GM21786 (cell line): ENCODE measurements around the gene UQCC3.
"Not testable (repeated sequence)": the region's sequence is repeated elsewhere in the genome, so short reads cannot be mapped to it uniquely, and the experiment has no call there.

Source experiments
- ATAC-seq: cut with Tn5 transposase; IDR thresholded peaks from one replicate; pipeline ENCODE4 v1.9.1; 2021; ENCODE audit not compliant: unreplicated experiment

The UQCC3 gene, protein sequence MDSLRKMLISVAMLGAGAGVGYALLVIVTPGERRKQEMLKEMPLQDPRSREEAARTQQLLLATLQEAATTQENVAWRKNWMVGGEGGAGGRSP

DNA sequence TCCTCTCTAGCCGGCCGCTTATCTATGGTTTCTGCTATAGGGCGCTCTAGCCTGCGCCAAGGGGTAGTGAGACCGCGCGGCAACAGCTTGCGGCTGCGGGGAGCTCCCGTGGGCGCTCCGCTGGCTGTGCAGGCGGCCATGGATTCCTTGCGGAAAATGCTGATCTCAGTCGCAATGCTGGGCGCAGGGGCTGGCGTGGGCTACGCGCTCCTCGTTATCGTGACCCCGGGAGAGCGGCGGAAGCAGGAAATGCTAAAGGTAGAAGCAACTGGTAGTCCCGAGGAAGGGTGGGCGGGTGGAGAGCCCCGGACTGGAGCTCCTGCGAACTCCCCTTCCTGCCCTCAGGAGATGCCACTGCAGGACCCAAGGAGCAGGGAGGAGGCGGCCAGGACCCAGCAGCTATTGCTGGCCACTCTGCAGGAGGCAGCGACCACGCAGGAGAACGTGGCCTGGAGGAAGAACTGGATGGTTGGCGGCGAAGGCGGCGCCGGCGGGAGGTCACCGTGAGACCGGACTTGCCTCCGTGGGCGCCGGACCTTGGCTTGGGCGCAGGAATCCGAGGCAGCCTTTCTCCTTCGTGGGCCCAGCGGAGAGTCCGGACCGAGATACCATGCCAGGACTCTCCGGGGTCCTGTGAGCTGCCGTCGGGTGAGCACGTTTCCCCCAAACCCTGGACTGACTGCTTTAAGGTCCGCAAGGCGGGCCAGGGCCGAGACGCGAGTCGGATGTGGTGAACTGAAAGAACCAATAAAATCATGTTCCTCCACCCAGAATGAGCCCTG is at the start of gene UQCC3, which contains the start of gene LBHD1:
Gene UQCC3 (plus strand): TSS at position 66 of the 782 bp plus-strand sequence. CDS start 73 bp downstream, at position 139.
Gene LBHD1 (minus strand): TSS at position 660 of the 782 bp plus-strand sequence. CDS start 2,236 bp downstream, outside the sequence.
- ATAC-seq = peak; percentile 58

- ATAC-seq = no peak
Measured at GRCh38 chr11:62622476-62623089, 48.9 kb upstream of the UQCC3 start.

GRCh38 chr11:62627713-62628112 is 43.8 kb upstream of the UQCC3 start:
- ATAC-seq = no peak

DNA sequence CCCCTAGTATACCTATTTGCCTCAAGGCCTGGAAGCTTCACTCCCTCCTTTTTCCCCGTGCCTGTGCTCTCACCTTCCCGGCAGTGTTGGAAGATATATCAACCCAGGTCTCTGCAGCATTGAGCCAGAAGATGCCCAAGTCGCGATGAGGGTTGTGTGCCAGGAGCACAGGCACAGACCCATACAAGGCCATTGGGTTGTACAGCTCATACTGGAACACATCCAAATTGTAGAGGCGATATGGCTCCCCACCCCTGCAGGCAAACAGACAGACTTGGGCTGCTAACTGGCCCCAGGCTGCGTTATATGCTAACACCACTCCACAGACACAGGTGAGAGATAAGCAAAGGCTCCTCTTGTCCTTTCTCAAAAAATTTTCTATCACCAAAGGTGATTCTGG is 39.0 kb upstream of the UQCC3 start:
- no peak for ATAC-seq

DNA sequence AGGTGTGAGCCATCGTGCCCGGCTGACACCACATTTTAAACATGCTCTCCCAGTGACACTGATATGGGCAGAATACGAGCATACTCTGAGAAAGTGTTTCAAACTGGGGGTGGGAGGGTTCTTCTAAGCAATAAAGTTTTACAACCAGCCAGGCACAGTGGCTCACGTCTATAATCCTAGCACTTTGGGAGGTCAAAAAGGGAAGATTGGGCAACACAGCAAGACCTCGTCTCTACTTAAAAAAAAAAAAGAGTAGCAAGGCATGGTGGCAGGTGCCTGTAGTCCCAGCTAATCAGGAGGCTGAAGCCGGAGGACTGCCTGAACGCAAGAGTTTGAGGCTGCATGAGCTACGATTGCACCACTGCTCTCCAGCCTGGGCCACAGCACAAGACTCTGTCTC is 27.3 kb upstream of the UQCC3 start:
- ATAC-seq = no peak

- no peak for ATAC-seq
Measured at GRCh38 chr11:62645671-62645945, 25.9 kb upstream of the UQCC3 start.

GRCh38 chr11:62645946-62646824 is 25.3 kb upstream of the UQCC3 start, which contains the start of gene GANAB:
GANAB (minus strand) TSS chr11:62646613; CDS start chr11:62646599, 14 bp downstream.
- ATAC-seq = peak; percentile 98

GRCh38 chr11:62646825-62647608 is 24.5 kb upstream of the UQCC3 start:
- ATAC-seq = no peak

- no peak for ATAC-seq
Measured at GRCh38 chr11:62647609-62648005, 23.9 kb upstream of the UQCC3 start.

DNA sequence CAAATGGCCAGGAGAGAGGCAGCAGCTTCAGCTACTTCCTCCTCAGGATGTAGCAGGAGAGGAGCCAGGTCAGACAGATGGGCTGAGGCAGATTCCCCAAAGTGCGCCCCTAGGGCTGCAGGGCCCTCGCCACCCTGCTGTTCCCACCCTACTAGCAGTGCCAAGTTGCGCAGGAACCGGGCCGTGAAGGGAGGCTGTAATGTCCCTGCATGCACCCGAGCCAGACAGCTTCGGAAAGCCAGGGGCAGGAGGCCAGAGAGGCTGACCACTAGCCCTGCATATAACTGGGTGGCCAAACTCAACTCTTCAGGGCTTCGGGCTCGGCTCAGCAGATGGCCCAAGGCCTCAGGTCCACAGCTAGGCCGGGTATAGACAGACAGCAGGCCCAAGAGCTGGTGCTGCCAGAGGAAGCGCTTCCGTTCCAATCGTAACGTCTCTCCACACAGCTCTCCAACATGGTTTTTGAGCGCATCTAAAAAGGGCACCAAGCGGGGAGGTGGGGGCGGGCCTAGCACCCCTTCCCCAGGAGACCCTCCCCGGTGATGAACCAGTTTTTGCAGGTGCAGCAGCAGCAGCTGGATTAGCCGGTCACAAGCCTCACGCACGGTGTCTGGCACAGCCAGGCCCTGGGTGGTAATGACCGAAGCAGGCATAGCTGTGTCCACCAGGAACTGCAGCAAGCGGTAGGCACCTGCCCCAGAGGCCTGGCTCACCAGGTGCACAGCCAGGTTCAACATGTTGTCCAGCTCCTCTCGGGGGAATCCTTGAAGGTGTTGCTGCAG is 23.1 kb upstream of the UQCC3 start:
- no peak for ATAC-seq

DNA sequence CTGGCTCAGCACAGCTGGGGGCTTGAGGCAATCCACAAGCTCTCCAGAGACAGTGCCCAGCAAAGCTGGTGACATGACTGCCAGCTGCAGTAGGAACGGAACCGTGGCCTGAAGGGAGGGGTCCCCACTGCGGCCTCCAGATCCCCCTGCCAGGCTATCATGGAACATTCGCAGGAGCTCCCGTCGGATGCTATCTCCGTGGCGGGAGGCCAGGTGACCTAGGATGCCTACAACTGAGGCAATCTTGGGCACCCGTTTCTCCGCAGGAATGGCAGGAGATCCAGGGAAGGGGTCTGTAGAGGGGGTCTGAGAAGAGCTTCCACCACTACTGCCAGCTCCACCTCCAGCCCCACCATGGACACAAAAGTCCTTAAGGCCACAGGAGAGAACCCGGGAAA is 22.5 kb upstream of the UQCC3 start:
- no peak for ATAC-seq

DNA sequence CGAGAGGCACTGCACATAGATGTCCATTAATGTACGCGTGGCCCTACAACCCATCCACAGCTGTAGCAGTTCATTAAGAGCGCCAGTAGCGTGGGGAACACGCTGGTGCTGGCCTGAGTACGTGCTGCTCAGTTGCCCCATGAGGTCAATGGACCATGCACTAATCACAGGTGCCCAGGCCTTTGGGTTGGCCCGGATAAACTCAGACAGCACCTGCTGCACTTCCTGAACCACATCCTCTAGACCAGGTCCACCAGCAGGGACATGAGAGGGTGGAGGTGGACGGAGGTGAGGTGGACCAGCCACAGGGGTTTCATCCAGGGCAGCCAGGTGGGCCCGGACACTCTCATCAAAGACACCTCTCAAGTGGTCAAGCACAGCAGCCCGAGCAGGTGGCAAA is 22.0 kb upstream of the UQCC3 start:
- ATAC-seq = no peak

DNA sequence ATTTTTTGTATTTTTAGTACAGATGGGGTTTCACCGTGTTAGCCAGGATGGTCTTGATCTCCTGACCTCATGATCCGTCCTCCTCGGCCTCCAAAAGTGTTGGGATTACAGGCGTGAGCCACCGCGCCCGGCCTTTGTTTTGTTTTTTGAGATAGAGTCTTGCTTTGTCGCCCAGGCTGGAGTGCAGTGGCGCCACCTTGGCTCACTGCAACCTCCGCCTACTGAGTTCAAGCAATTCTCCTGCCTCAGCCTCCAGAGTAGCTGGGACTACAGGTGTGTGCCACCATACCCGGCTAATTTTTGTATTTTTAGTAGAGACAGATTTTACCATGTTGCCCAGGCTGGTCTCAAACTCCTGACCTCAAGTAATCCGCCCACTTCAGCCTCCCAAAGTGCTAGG is 21.2 kb upstream of the UQCC3 start:
- ATAC-seq = not testable (repeated sequence)

GRCh38 chr11:62652161-62653006 is 19.1 kb upstream of the UQCC3 start:
- peak; percentile 25 for ATAC-seq

- no peak for ATAC-seq
Measured at GRCh38 chr11:62654297-62654696, 17.2 kb upstream of the UQCC3 start.

DNA sequence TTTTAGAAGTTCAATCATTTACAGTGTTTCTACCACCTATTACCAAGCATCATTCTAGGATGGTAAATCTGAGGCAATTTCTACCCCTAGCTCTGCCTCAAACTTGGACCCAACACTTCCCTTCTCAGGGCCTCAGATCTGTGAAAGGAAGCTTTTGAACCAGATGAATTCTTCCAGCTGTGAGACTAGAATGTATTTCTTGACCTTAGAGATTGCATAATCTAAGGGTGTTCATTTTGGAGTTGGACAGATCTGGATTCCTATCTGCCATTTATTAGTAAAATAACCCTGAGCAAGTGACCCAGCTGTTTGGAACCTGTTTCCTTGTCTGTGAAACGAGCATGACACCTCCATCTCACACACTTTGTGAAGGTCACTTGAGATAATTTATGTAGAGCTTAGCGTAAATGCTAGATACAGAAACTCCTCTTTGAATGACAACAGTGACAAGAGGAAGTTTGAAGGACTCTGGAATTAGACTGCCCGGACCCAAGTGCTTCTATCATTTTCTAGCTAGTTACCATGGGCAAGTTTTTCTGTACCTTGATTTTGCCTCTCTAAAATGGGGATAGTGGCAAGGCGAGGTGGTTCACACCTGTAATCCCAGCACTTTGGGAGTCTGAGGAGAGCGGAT is 14.6 kb upstream of the UQCC3 start:
- no peak for ATAC-seq

DNA sequence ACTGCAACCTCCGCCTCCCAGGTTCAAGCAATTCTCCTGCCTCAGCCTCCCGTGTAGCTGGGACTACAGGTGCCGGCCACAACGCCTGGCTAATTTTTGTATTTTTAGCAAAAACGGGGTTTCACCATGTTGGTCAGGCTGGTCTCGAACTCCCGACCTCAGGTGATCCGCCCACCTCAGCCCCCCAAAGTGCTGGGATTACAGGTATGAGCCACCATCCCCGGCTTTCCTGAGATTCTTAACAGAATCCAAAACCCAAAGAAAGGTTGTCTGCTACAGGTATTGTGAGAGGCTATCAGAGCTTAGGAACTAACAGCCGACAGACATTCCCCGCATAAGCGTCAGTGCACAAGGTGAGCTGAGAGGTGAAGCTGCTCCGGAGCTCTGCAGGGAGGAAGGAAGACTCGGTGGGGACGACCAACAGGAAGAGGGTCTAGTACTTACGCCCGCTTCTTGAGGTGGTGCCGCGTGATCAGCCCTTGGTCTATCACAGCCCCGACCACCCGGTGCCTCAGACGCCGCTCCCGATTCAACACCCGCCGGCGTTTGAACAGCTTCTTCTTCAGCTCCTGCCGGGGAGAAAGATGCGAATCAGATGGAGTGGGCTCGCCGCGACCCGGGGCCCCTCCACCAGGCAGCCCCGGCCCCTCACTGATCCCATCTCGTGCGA is 6.9 kb upstream of the UQCC3 start:
- ATAC-seq = peak; percentile 25

DNA sequence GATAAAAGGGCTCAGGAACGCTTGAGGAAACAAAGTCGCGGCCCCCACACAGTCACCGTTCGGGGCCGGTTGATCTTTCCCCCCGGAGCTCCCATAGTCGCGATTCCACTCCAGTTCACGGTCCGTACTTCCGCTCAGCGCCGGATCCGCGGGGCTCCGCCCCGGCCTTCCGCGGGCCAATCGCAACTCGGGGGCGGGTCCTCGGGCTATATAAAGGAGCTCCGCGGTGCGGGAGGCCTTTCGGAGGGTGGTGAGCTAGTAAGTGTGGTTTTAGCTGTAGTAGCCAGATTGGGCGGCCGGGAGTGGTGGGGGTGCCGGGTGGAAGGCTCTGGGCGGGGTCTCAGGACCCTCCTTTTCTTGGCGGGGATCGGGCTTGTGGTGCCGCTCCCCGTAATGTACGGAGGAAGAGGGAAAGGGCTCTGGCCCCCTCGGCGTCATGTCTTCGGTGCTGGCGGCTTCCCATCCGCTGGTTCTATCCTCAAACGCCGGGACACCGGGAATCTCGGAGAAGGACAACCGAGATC is 6.3 kb upstream of the UQCC3 start, which contains the start of the genes C11orf98 and CSKMT:
Gene C11orf98 (minus strand): TSS at position 136 of the 524 bp plus-strand sequence. CDS start 41 bp downstream, at position 95.
Gene CSKMT (plus strand): TSS at position 238 of the 524 bp plus-strand sequence. CDS start 568 bp downstream, outside the sequence.
- peak; percentile 71 for ATAC-seq
